ENCODE results near the gene CACNA1B. TPM values are rescaled to one million over a fixed set of nuclear protein-coding genes. Genes with fewer than 3 reads are reported as not detected.

CACNA1B gene
- total and polyA plus RNA-seq, 8 donors: 0.03 to 2.2 (median 0.51) TPM; not detected in 2

- Histone ChIP-seq H3K9me3 (no peaks in the 10 kb centered on the region), H3K4me3 (no peak overlapping the region), H3K27me3 (peaks cover 0 to 46% (median 12%) of the 10 kb centered on the region in 3 donors), H3K4me1 (no peaks in the 10 kb centered on the region), H3K27ac (no peak overlapping the region), H3K36me3 (no peaks in the 10 kb centered on the region)
- 53 to 74% (median 56%) methylated on average over 5 to 6 of the region's 6 CpGs for WGBS, 5 donors
- peak in 1 of 2 donors; percentile 9 for DNase-seq
- TF ChIP-seq EP300 (IDR thresholded peaks at IDR 0.05) (no peak), CTCF (IDR thresholded peaks at IDR 0.05) (no peak), POLR2AphosphoS5 (IDR thresholded peaks at IDR 0.05) (no peak), POLR2A (IDR thresholded peaks at IDR 0.05) (no peak)
- intact Hi-C loops (cut with DNase I; ENCODE audit: low total_unique reads): no loop called here
These were observed 225.7 kb downstream of the CACNA1B start for GRCh38 chr9:138103111-138103848.

- H3K4me1 ChIP-seq: no peaks in the 10 kb centered on the region
- TF ChIP-seq POLR2AphosphoS5 (IDR thresholded peaks at IDR 0.05): no peak
- no peak for TF ChIP-seq CTCF (IDR thresholded peaks at IDR 0.05)
- TF ChIP-seq POLR2A (IDR thresholded peaks at IDR 0.05): no peak
- TF ChIP-seq EP300 (IDR thresholded peaks at IDR 0.05): no peak
- H3K27me3 ChIP-seq: peaks cover 0 to 46% (median 12%) of the 10 kb centered on the region in 3 donors
- WGBS, 5 donors: 52 to 72% (median 61%) methylated on average over 3 of the region's 3 CpGs
- H3K36me3 ChIP-seq: no peaks in the 10 kb centered on the region
- intact Hi-C loops (cut with DNase I; ENCODE audit: low total_unique reads): no loop called here
- no peak overlapping the region for H3K27ac ChIP-seq
- no peak for DNase-seq
- no peak overlapping the region for H3K4me3 ChIP-seq
- no peaks in the 10 kb centered on the region for H3K9me3 ChIP-seq
These were observed 226.2 kb downstream of the CACNA1B start for GRCh38 chr9:138103849-138104206.

- 63 to 72% (median 67%) methylated on average over 13 to 14 of the region's 14 CpGs for WGBS, 5 donors
- TF ChIP-seq EP300 (IDR thresholded peaks at IDR 0.05) (no peak), CTCF (IDR thresholded peaks at IDR 0.05) (no peak), POLR2A (IDR thresholded peaks at IDR 0.05) (no peak), POLR2AphosphoS5 (IDR thresholded peaks at IDR 0.05) (no peak)
- H3K27me3 ChIP-seq: peaks cover 0 to 46% (median 12%) of the 10 kb centered on the region in 3 donors
- no peaks in the 10 kb centered on the region for H3K4me1 ChIP-seq
- intact Hi-C loops (cut with DNase I; ENCODE audit: low total_unique reads): no loop called here
- no peaks in the 10 kb centered on the region for H3K9me3 ChIP-seq
- H3K4me3 ChIP-seq: no peak overlapping the region
- no peaks in the 10 kb centered on the region for H3K36me3 ChIP-seq
- H3K27ac ChIP-seq: no peak overlapping the region
- DNase-seq: no peak
These were observed 226.9 kb downstream of the CACNA1B start for GRCh38 chr9:138104251-138105122.

- DNase-seq: no peak
These were observed 227.5 kb downstream of the CACNA1B start for GRCh38 chr9:138105123-138105415.

More at GRCh38 chr9:138105123-138105415, 227.5 kb downstream of the CACNA1B start:
- peaks cover 0 to 46% (median 12%) of the 10 kb centered on the region in 3 donors for H3K27me3 ChIP-seq
- H3K27ac ChIP-seq: no peak overlapping the region
- no peak for TF ChIP-seq EP300 (IDR thresholded peaks at IDR 0.05)
- no peak for TF ChIP-seq CTCF (IDR thresholded peaks at IDR 0.05)
- TF ChIP-seq POLR2AphosphoS5 (IDR thresholded peaks at IDR 0.05): no peak
- no peak for TF ChIP-seq POLR2A (IDR thresholded peaks at IDR 0.05)
- H3K4me1 ChIP-seq: no peaks in the 10 kb centered on the region
- H3K4me3 ChIP-seq: no peak overlapping the region
- no peaks in the 10 kb centered on the region for H3K9me3 ChIP-seq
- no peaks in the 10 kb centered on the region for H3K36me3 ChIP-seq
- WGBS, 5 donors: 62 to 86% (median 81%) methylated on average over 1 to 2 of the region's 2 CpGs
- intact Hi-C loops (cut with DNase I; ENCODE audit: low total_unique reads): no loop called here
